OCI-LY7 (cell line): ENCODE measurements around the gene HELB.

Experiments used
- EZH2phosphoT487 ChIP-seq: fragments of 200-600 bp; sonication (generic); IDR thresholded peaks from 2 replicates; pipeline ENCODE4 v1.6.1; 2018; ENCODE audit warnings: low read depth, borderline replicate concordance, mild to moderate bottlenecking, mixed run types, antibody characterized with exemption, low read length, moderate library complexity, mixed read lengths
- TF ChIP-seq, protein P1 (sequence below): fragments of 200-600 bp; sonication (generic); conservative IDR thresholded peaks from 2 replicates; pipeline ENCODE4 v1.5.1; 2014; ENCODE audit warnings: mild to moderate bottlenecking, antibody characterized with exemption, low read length, moderate library complexity, mixed read lengths

DNA sequence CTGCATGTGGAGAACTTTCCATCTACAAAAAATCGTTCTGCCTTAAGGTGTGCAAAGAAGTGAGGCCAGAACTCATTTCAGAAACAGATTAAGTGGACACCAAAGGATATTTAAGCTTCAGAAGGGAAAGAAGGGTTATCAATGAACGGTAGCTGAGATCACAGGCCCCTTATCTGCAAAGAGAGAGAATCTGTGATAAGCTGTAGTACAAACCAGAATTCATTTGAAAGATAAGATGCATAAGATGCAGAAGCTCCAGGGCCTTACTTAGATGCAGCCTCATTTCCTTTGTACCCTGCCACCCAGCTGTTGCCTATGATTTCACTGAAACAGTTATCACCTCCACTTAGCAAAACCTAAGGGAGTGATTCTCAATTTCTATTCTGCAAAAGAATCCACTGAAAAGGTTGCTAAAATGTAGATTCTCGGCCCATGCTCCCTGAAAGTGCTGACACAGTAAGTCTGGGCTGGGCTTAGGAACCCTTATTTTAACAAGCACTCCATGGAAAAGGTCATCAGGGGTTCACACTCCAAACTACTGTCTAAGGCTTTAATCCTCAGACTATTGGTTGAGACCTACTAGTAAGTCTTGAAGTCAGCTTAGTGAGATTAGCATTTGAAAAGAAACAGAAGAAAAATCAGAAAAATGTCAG is 64.8 kb downstream of the HELB start:
- TF ChIP-seq, protein P1, sequence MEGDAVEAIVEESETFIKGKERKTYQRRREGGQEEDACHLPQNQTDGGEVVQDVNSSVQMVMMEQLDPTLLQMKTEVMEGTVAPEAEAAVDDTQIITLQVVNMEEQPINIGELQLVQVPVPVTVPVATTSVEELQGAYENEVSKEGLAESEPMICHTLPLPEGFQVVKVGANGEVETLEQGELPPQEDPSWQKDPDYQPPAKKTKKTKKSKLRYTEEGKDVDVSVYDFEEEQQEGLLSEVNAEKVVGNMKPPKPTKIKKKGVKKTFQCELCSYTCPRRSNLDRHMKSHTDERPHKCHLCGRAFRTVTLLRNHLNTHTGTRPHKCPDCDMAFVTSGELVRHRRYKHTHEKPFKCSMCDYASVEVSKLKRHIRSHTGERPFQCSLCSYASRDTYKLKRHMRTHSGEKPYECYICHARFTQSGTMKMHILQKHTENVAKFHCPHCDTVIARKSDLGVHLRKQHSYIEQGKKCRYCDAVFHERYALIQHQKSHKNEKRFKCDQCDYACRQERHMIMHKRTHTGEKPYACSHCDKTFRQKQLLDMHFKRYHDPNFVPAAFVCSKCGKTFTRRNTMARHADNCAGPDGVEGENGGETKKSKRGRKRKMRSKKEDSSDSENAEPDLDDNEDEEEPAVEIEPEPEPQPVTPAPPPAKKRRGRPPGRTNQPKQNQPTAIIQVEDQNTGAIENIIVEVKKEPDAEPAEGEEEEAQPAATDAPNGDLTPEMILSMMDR = no peak
- TF ChIP-seq EZH2phosphoT487 = no peak
